GM12872 (cell line): ENCODE measurements around the gene TPGS2.

Experiments used
- TF ChIP-seq, protein P1 (sequence below): IDR thresholded peaks from 3 replicates; pipeline ENCODE4 v1.5.1; 2011; ENCODE audit warnings: low read depth, mild to moderate bottlenecking, low read length, moderate library complexity; ENCODE audit not compliant: insufficient read depth

The TPGS2 gene

DNA sequence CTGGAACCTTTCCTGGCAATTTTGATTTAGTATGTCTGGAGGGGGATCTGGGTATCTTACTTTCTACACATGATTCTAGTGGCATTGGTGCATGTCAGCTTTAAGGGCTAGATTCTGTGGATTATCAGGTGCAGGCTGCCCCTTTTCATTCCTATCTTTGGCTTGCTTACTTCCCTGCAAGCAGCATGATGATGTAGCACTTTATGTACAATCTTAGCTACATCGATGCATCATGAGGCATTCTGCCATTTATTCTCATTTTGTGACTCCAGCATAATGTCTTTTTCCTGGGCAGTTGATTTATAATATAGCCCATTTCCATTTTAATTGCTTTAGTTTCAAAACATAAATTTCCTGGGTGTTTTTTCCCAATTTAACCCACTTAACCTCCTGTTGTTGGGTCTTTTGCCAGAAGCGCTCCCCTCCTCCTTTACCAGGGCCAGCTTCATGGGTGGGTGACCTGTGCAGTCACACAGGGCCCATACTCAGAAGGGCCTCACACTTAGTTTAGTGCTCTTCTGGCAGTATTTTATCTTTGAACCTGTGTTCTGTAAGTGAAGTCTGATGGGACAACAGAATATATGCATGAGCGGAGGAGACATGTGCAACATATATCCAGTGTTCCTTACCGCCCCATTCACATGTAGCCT is 36.0 kb downstream of the TPGS2 start:
- TF ChIP-seq, protein P1, sequence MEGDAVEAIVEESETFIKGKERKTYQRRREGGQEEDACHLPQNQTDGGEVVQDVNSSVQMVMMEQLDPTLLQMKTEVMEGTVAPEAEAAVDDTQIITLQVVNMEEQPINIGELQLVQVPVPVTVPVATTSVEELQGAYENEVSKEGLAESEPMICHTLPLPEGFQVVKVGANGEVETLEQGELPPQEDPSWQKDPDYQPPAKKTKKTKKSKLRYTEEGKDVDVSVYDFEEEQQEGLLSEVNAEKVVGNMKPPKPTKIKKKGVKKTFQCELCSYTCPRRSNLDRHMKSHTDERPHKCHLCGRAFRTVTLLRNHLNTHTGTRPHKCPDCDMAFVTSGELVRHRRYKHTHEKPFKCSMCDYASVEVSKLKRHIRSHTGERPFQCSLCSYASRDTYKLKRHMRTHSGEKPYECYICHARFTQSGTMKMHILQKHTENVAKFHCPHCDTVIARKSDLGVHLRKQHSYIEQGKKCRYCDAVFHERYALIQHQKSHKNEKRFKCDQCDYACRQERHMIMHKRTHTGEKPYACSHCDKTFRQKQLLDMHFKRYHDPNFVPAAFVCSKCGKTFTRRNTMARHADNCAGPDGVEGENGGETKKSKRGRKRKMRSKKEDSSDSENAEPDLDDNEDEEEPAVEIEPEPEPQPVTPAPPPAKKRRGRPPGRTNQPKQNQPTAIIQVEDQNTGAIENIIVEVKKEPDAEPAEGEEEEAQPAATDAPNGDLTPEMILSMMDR, result no peak

DNA sequence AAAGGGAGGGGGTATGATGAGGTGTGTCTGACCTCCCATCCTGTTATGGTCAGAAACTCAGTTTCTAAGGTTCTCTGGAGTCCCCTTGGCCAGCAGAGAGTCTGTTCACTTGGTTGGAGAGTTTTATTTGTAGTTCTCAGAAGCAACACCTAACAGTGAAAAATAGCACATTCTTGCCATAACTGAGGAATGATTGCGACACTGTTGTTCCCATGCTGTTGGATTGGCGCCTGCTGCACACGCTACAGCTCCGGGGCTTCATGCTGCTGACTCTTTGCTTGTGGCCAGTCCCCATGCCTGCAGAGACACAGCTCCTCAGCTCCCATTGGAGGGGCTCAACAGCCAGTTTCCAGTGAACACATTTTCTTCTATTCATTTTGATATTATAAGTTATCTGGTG is 42.1 kb downstream of the TPGS2 start:
- TF ChIP-seq, protein P1, result no peak

DNA sequence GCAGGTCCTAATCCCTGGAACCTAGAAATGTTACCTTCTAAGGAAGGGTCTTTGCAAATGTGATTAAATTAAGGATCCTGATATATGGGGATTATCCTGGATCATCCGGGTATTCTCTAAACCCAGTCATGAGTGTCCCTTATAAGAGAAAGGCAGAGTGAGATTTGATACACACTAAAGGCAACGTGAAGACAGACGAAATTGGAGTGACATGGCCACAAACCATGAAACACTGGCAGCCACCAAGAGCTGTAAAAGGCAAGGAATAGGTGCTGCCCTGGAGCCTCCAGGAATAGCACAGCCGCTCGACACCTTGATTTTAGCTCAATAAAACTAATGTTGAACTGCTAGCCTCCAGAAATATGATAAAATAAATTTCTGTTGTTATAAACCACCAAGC is 45.0 kb downstream of the TPGS2 start:
- TF ChIP-seq, protein P1, result no peak

DNA sequence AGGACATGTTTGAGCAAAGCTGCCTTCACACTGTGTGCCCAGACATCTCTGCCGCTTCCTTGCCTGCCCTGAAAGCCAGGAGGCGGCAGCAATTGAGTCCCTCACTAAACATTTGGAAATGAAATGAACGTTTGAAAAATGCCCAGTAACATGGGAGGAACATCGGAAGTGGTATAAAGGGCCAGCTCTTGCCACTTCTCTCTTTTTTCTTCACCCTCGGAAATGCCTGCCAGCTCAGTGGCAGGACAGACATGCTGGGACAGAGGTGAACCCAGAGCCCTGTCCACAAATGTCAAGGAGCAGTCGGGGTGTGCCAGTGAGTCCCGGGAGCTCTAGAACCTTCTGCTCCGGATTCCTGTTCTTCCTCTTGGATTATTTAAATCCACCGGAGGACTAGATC is 46.1 kb downstream of the TPGS2 start:
- TF ChIP-seq, protein P1, result no peak

DNA sequence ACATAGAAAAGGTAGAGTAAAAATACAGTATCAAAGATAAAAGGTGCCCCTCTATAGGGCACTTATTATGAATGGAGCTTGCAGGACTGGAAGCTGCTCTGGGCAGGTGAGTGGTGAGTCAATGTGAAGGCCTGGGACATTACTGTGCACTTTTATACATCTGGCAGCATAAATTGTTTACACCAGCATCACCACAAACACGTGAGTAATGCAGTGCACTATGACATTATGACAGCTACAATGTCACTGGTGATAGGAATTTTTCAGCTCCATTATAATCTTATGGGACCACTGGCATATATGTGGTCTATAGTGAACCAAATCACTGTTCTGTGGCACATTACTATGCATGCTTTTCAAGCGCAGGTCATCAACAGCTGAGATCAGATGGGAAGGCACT is 48.1 kb downstream of the TPGS2 start:
- TF ChIP-seq, protein P1, result no peak

DNA sequence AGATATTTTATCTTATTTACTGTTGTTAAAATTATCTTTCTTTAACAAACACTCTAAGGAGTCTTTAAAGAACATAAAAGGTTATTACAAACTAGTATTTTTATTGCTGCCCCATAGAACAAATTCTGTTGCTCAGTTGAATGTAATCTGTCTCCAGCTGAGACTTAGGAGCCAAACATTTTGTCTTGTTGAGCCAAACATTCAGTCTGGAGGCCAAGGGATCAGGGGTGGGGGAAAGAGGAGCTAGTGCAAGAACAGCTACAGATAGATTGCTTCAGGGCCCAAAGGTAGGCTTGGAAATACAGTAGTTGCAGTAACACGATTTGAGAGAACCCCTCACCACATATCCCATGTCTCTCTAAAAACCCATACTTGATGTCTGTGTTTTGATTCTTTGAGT is 51.2 kb downstream of the TPGS2 start:
- TF ChIP-seq, protein P1, result no peak

DNA sequence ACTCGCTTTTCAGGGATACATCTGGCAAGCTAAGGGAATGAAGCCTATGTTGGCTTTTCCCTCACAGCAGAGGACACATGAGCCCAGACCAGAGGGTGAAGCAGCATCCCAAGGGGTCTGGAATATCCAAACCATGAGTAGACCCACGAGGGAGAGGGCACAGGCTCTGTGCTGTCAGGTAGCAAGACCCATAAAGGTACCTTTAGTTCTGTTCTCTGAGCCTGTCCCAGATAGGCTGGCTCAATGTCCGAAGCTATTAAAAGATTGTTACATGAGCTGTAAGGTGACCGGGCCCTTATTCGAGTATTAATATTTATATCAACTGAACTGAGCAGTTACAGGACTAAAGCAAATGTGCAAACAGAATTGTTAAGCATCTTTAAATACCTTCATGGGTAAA is 52.2 kb downstream of the TPGS2 start:
- TF ChIP-seq, protein P1, result no peak
